ENCODE results near the gene ASTE1.

DNA sequence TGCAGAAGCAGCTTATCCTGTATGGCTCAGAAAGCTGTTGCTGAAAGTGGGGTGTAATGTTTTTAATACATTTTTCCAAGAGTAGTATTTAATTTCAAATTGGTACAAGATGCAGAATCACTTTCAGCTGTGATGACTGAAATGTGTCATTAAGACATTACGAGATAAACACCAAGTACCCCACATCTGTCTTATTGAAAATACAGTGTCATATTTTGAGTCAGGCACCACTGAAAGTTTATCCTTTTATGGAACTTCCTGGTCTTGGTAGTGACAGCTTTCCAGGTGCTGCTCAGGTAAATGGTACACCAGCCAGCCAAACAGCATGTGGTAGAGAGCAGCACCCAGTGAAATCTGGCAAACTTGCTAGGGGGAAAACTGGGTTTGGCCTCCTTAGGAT is 16.9 kb downstream of the ASTE1 start:
- TF ChIP-seq, protein P1, sequence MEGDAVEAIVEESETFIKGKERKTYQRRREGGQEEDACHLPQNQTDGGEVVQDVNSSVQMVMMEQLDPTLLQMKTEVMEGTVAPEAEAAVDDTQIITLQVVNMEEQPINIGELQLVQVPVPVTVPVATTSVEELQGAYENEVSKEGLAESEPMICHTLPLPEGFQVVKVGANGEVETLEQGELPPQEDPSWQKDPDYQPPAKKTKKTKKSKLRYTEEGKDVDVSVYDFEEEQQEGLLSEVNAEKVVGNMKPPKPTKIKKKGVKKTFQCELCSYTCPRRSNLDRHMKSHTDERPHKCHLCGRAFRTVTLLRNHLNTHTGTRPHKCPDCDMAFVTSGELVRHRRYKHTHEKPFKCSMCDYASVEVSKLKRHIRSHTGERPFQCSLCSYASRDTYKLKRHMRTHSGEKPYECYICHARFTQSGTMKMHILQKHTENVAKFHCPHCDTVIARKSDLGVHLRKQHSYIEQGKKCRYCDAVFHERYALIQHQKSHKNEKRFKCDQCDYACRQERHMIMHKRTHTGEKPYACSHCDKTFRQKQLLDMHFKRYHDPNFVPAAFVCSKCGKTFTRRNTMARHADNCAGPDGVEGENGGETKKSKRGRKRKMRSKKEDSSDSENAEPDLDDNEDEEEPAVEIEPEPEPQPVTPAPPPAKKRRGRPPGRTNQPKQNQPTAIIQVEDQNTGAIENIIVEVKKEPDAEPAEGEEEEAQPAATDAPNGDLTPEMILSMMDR (IDR thresholded peaks at IDR 0.05; ENCODE audit: poor library complexity, severe bottlenecking), result no peak
- TF ChIP-seq EZH2 (IDR thresholded peaks at IDR 0.05; ENCODE audit: borderline replicate concordance, insufficient read depth, low read length, poor library complexity, severe bottlenecking), result no peak

Measured in neural cell (in vitro differentiated cells).